ENCODE measurements around the gene ARHGEF4.

Gene ARHGEF4

GRCh38 chr2:130954873-130955272 is 118.2 kb downstream of the ARHGEF4 start:
- no peak for DNase-seq (ENCODE audit: low read depth, low spot score)
- no peak overlapping the region for H3K4me3 ChIP-seq (ENCODE audit: low read length)

- peak; percentile 64 for DNase-seq (ENCODE audit: low read depth, low spot score)
- H3K4me3 ChIP-seq (ENCODE audit: low read length), result no peak overlapping the region
Observed at GRCh38 chr2:130957915-130958314, 121.2 kb downstream of the ARHGEF4 start.

- no peak overlapping the region for H3K4me3 ChIP-seq (ENCODE audit: low read length)
- DNase-seq (ENCODE audit: low read depth, low spot score), result no peak
Observed at GRCh38 chr2:130963196-130963848, 126.6 kb downstream of the ARHGEF4 start.

GRCh38 chr2:130963849-130964793 is 127.4 kb downstream of the ARHGEF4 start:
- DNase-seq (ENCODE audit: low read depth, low spot score), result no peak
- H3K4me3 ChIP-seq (ENCODE audit: low read length), result no peak overlapping the region

GRCh38 chr2:130964931-130965330 is 128.2 kb downstream of the ARHGEF4 start:
- H3K4me3 ChIP-seq (ENCODE audit: low read length), result no peak overlapping the region

GRCh38 chr2:130966149-130966774 is 129.5 kb downstream of the ARHGEF4 start:
- H3K4me3 ChIP-seq (ENCODE audit: low read length), result no peak overlapping the region
- DNase-seq (ENCODE audit: low read depth, low spot score), result no peak

More at GRCh38 chr2:130964931-130965330, 128.2 kb downstream of the ARHGEF4 start:
- no peak for DNase-seq (ENCODE audit: low read depth, low spot score)

GRCh38 chr2:130966775-130967490 is 130.2 kb downstream of the ARHGEF4 start:
- no peak for DNase-seq (ENCODE audit: low read depth, low spot score)
- H3K4me3 ChIP-seq (ENCODE audit: low read length), result no peak overlapping the region

GRCh38 chr2:130972410-130972809 is 135.7 kb downstream of the ARHGEF4 start:
- H3K4me3 ChIP-seq (ENCODE audit: low read length), result no peak overlapping the region
- DNase-seq (ENCODE audit: low read depth, low spot score), result no peak

GRCh38 chr2:130975729-130976128 is 139.0 kb downstream of the ARHGEF4 start:
- H3K4me3 ChIP-seq (ENCODE audit: low read length), result no peak overlapping the region
- DNase-seq (ENCODE audit: low read depth, low spot score), result no peak

GRCh38 chr2:130976591-130977237 is 140.0 kb downstream of the ARHGEF4 start:
- no peak overlapping the region for H3K4me3 ChIP-seq (ENCODE audit: low read length)
- DNase-seq (ENCODE audit: low read depth, low spot score), result no peak

- H3K4me3 ChIP-seq (ENCODE audit: low read length), result no peak overlapping the region
- no peak for DNase-seq (ENCODE audit: low read depth, low spot score)
Observed at GRCh38 chr2:130977461-130978050, 140.8 kb downstream of the ARHGEF4 start.

GRCh38 chr2:130981667-130982066 is 145.0 kb downstream of the ARHGEF4 start:
- H3K4me3 ChIP-seq (ENCODE audit: low read length), result no peak overlapping the region
- no peak for DNase-seq (ENCODE audit: low read depth, low spot score)

GRCh38 chr2:130985206-130985780 is 148.6 kb downstream of the ARHGEF4 start:
- H3K4me3 ChIP-seq (ENCODE audit: low read length), result no peak overlapping the region
- no peak for DNase-seq (ENCODE audit: low read depth, low spot score)

GRCh38 chr2:130985831-130986649 is 149.3 kb downstream of the ARHGEF4 start:
- no peak overlapping the region for H3K4me3 ChIP-seq (ENCODE audit: low read length)
- DNase-seq (ENCODE audit: low read depth, low spot score), result no peak

GRCh38 chr2:130986890-130987493 is 150.3 kb downstream of the ARHGEF4 start:
- no peak overlapping the region for H3K4me3 ChIP-seq (ENCODE audit: low read length)
- DNase-seq (ENCODE audit: low read depth, low spot score), result no peak

GRCh38 chr2:130987519-130988425 is 151.1 kb downstream of the ARHGEF4 start:
- DNase-seq (ENCODE audit: low read depth, low spot score), result no peak
- no peak overlapping the region for H3K4me3 ChIP-seq (ENCODE audit: low read length)
